K562 treated with DMSO at 1 percent for 12 hours (cell line): ENCODE measurements around the gene AKAP5. TPM values are rescaled to one million over a fixed set of nuclear protein-coding genes. Genes with fewer than 3 reads are reported as not detected.

Experiments used
- total RNA-seq: library from RNA; unstranded; fragments of 300-600 nt; gene quantifications from 2 replicates; pipeline ENCODE4 v1.2.3, GENCODE V29; 2022; ENCODE audit not compliant: insufficient read depth

AKAP5 gene, protein sequence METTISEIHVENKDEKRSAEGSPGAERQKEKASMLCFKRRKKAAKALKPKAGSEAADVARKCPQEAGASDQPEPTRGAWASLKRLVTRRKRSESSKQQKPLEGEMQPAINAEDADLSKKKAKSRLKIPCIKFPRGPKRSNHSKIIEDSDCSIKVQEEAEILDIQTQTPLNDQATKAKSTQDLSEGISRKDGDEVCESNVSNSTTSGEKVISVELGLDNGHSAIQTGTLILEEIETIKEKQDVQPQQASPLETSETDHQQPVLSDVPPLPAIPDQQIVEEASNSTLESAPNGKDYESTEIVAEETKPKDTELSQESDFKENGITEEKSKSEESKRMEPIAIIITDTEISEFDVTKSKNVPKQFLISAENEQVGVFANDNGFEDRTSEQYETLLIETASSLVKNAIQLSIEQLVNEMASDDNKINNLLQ
- 0.15 and 0.73 TPM in 2 replicates for total RNA-seq

DNA sequence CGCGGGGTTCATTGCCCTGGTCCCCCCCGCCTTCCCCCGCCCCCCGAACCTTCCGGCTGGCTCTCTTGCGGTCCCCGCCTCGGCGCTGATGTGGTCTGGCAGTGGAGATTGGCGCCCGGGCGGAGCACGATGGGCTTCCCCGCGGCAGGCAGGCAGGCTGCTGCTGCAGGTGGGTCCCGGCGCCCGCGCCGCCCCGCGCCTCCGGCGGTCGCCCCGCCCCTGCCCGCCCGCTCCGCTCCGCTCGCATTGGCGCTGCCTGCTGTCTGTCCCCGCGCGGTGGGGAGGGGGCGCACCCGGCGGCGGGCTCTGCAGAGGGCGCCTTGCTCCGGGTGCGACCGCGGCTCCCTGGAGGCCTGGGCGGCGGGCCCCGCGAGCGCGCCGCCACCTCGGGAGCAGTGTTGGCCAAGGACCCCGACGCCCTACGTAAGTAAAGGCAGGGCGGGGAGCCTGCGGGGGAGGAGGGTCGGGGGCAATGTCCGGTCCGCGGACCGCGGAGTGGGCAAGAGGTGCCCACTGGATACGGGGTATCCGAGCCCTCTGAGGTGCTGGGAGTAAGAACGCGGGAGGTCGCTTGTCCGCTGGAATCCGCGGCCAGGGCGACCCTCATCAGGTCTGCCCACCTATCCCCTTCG, at the start of gene AKAP5:
TSS of gene AKAP5 (plus strand) at position 309 of the 632 bp plus-strand sequence. CDS start 2,896 bp downstream, outside the sequence.

DNA sequence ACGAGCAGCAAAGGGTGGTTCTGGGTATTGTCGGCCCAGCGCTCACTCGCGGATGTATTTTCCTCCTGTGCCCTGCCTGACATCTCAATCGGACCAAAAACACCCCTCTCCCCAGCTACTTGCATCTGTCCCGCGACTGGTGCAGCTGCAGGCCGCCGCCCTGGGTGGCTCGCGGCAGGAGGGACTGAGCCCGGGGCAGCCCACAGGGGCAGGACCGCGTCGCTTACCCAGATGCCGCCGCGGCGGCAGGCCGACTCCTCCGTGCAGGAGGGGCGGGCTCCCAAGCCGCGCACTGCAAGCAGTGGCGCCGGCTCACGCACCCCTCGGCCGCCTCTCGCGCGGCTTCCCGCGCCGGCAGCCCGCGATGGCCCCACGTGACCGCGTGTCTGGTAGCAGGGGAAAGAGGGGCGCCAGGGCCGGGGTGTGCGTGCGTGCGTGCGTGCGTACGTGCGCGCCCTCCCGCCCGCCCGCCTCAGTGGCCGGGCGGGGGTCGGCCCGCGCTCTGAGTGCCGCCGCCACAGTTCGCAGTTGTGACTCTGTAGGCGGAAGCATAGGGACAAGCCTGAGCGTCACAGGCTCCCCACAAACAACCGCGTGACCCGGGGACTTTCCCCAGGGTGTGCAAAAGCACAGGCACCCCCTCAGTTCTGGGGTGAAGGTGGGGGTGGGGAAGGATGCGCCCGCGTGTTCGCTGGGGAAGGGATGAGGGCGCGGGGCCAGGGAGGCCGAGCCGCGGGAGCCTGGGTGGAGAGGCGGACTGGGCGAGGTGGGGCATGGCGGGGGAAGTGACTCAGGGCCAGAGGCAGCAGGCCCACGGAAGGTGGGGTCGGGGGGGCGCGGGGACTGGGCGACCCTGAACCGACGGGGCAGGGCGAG, 38.4 kb downstream of the AKAP5 start, which contains the start of gene ZBTB25:
TSS of gene ZBTB25 (minus strand) at position 405 of the 876 bp plus-strand sequence. CDS start 13,305 bp downstream, outside the sequence.

DNA sequence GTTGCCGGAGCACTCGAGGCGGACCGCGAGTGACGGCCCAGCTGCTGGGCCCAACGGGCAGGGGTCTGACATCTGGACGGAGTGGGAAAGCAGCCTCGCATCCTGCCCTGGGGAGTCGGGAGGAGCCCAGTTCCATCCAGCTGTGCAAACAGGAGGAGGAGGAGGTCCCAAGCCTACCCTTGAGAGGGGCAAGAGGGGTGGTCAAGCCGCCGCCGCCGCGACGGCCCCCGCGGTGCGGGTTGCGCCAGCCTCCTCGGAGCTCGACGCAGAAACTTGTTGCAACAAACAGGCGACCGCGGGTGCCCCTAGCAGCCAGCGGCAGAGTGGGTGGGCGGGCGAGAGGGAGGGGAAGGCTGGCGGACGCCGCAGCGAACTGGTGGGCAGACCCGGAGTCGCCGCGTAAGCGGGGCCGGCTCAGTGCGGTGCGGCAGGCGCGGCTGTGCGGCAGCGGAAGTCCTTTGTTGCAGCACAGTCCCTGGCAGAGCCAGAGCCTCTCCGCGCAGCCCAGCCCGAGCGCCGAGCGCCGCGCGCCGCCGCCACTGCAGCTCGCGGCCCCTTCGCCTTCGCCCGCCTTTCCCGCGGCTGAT, 39.1 kb downstream of the AKAP5 start, which contains the start of gene ZBTB1:
TSS of gene ZBTB1 (plus strand) at position 461 of the 587 bp plus-strand sequence. CDS start 16,735 bp downstream, outside the sequence.

Other genes starting within 250 kb of the AKAP5 start
- gene ESR2, start 171.1 kb upstream of the AKAP5 start, total RNA-seq = 0.77 and 2.1 TPM in 2 replicates
- gene MTHFD1, start 77.1 kb upstream of the AKAP5 start, total RNA-seq = 23.3 and 45.3 TPM in 2 replicates
- 0.56 and 2.2 TPM in 2 replicates for gene ZBTB25, start 38.3 kb downstream of the AKAP5 start, total RNA-seq
- gene ZBTB1, start 39.3 kb downstream of the AKAP5 start, total RNA-seq = 4.0 and 11.6 TPM in 2 replicates
- gene HSPA2, start 75.2 kb downstream of the AKAP5 start, total RNA-seq = not detected in 2 replicates
- not detected in 2 replicates for gene PPP1R36, start 84.5 kb downstream of the AKAP5 start, total RNA-seq
- gene PLEKHG3, start 238.9 kb downstream of the AKAP5 start, total RNA-seq = not detected in 2 replicates